C4-2B (cell line): ENCODE data around the gene ZNF778.

Experiments used
- ZFX ChIP-seq: fragments of 450-650 bp; IDR thresholded peaks from 2 replicates; pipeline ENCODE4 v1.6.1; 2017
- TF ChIP-seq, protein P1 (sequence below): fragments of 450-650 bp; conservative IDR thresholded peaks from 2 replicates; pipeline ENCODE4 v1.5.1; 2017; ENCODE audit warnings: mild to moderate bottlenecking

DNA sequence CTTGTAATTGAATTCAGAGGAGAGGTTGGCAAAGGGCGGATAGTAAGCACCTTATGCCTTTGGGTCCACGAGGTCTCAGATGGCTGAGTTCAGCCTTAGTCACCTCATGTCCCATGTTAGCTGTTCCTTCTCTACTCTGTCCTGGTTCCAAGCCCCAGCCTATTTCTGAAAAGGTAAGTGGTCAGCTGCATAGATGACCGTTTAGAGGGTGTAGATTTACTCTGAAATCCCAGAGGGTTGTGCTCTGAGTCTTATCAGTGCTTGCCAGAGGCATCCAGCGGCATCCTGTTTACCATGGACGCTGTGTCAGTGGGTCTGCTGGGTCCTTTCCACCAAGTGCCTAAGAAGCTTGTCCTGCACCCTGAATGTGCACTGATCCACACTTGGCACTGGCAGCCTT is 1.9 kb downstream of the ZNF778 start:
- TF ChIP-seq, protein P1, sequence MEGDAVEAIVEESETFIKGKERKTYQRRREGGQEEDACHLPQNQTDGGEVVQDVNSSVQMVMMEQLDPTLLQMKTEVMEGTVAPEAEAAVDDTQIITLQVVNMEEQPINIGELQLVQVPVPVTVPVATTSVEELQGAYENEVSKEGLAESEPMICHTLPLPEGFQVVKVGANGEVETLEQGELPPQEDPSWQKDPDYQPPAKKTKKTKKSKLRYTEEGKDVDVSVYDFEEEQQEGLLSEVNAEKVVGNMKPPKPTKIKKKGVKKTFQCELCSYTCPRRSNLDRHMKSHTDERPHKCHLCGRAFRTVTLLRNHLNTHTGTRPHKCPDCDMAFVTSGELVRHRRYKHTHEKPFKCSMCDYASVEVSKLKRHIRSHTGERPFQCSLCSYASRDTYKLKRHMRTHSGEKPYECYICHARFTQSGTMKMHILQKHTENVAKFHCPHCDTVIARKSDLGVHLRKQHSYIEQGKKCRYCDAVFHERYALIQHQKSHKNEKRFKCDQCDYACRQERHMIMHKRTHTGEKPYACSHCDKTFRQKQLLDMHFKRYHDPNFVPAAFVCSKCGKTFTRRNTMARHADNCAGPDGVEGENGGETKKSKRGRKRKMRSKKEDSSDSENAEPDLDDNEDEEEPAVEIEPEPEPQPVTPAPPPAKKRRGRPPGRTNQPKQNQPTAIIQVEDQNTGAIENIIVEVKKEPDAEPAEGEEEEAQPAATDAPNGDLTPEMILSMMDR, result no peak
- no peak for TF ChIP-seq ZFX
